CD14-positive monocyte (primary cell): ENCODE measurements around the gene CSNK1D. TPM values are rescaled to one million over a fixed set of nuclear protein-coding genes. Genes with fewer than 3 reads are reported as not detected.

Experiments used
- DNase-seq, 3 donors: peaks; one replicate each; pipeline ENCODE4 v3.0.0-alpha.2; 2011 to 2022
- H2AFZ ChIP-seq: 2 replicates; pipeline ENCODE4 v1.6.0; 2012; ENCODE audit warnings: mild to moderate bottlenecking, low read depth, low read length, inconsistent platforms; ENCODE audit not compliant: insufficient read depth, poor library complexity, severe bottlenecking
- H3K27ac ChIP-seq, 2 donors: 1 replicate in 1 of 2; 2 replicates in 1 of 2; pipeline ENCODE4 v1.5.1; 2012 to 2013; ENCODE audit warnings: low read length in 2 of 2, control low read depth in 1 of 2, inconsistent platforms in 1 of 2, low read depth in 1 of 2, mild to moderate bottlenecking in 1 of 2
- H3K27me3 ChIP-seq, 2 donors: one replicate each; pipeline versions ENCODE4 v1.6.0 to v1.6.1; 2011 to 2013; ENCODE audit warnings: low read length in 2 of 2; ENCODE audit not compliant: control insufficient read depth in 2 of 2, insufficient read depth in 2 of 2
- H3K36me3 ChIP-seq, 2 donors: replicated peaks in 1 of 2; 1 replicate in 1 of 2; 2 replicates in 1 of 2; pipeline versions ENCODE4 v1.5.1 to v1.6.1; 2012 to 2013; ENCODE audit warnings: low read length in 2 of 2, control low read depth in 1 of 2, inconsistent platforms in 1 of 2, mild to moderate bottlenecking in 1 of 2; ENCODE audit not compliant: insufficient read depth in 2 of 2, control insufficient read depth in 1 of 2
- H3K4me1 ChIP-seq, 2 donors: 1 replicate in 1 of 2; 2 replicates in 1 of 2; pipeline versions ENCODE4 v1.5.1 to v1.6.1; 2012 to 2013; ENCODE audit warnings: low read length in 2 of 2, control low read depth in 1 of 2, inconsistent platforms in 1 of 2, mild to moderate bottlenecking in 1 of 2, moderate library complexity in 1 of 2; ENCODE audit not compliant: insufficient read depth in 2 of 2, control insufficient read depth in 1 of 2
- H3K4me2 ChIP-seq: replicated peaks from 2 replicates; pipeline ENCODE3; 2012; ENCODE audit warnings: low read length, moderate library complexity, mild to moderate bottlenecking; ENCODE audit not compliant: poor library complexity, severe bottlenecking; ENCODE audit errors: extremely low read depth
- H3K4me3 ChIP-seq, 3 experiments: fragments of 200-600 bp in 1 of 3; sonication (generic) in 1 of 3; replicated peaks in 1 of 3; 1 replicate in 2 of 3; 2 replicates in 1 of 3; pipeline ENCODE4 v1.5.1; 2011 to 2013; ENCODE audit warnings: low read length in 3 of 3, mild to moderate bottlenecking in 3 of 3, control low read depth in 2 of 3, low read depth in 2 of 3, inconsistent platforms in 1 of 3, moderate library complexity in 1 of 3
- H3K79me2 ChIP-seq: 2 replicates; pipeline ENCODE4 v1.6.0; 2012; ENCODE audit warnings: mild to moderate bottlenecking, control low read depth, inconsistent platforms, low read length, moderate library complexity; ENCODE audit not compliant: insufficient read depth
- H3K9ac ChIP-seq: 2 replicates; pipeline ENCODE4 v1.6.0; 2017; ENCODE audit warnings: low read length, mild to moderate bottlenecking; ENCODE audit not compliant: insufficient read depth, poor library complexity, severe bottlenecking
- H3K9me3 ChIP-seq, 2 donors: replicated peaks in 1 of 2; 1 replicate in 1 of 2; 2 replicates in 1 of 2; pipeline versions ENCODE4 v1.5.1 to v1.6.1; 2012 to 2013; ENCODE audit warnings: low read length in 2 of 2, control low read depth in 1 of 2; ENCODE audit not compliant: control insufficient read depth in 1 of 2, insufficient read depth in 1 of 2
- H4K20me1 ChIP-seq: 2 replicates; pipeline ENCODE4 v1.6.0; 2012; ENCODE audit warnings: mild to moderate bottlenecking, low read length, control low read depth, moderate library complexity; ENCODE audit not compliant: insufficient read depth
- H3K27ac Mint-ChIP-seq, 7 donors: one replicate each; pipeline ENCODE4 v1.8.0; 2020; ENCODE audit warnings: mild to moderate bottlenecking in 7 of 7, mixed read lengths in 7 of 7, moderate library complexity in 6 of 7, inconsistent platforms in 2 of 7
- H3K27me3 Mint-ChIP-seq, 3 donors: one replicate each; pipeline ENCODE4 v1.8.0; 2021 to 2022; ENCODE audit warnings: low read depth in 3 of 3, mild to moderate bottlenecking in 3 of 3, mixed read lengths in 3 of 3, moderate library complexity in 3 of 3, inconsistent platforms in 1 of 3
- H3K36me3 Mint-ChIP-seq, 2 donors: one replicate each; pipeline ENCODE4 v1.8.0; 2020; ENCODE audit warnings: mixed read lengths in 2 of 2, inconsistent platforms in 1 of 2, mild to moderate bottlenecking in 1 of 2
- H3K4me1 Mint-ChIP-seq: one replicate; pipeline ENCODE4 v1.8.0; 2020; ENCODE audit warnings: mild to moderate bottlenecking, mixed read lengths
- H3K4me3 Mint-ChIP-seq, 2 donors: one replicate each; pipeline ENCODE4 v1.8.0; 2020; ENCODE audit warnings: mild to moderate bottlenecking in 2 of 2, mixed read lengths in 2 of 2, moderate library complexity in 1 of 2
- H3K9me3 Mint-ChIP-seq, 7 donors: one replicate each; pipeline ENCODE4 v1.8.0; 2020 to 2022; ENCODE audit warnings: mixed read lengths in 7 of 7, mild to moderate bottlenecking in 6 of 7, moderate library complexity in 6 of 7, inconsistent platforms in 2 of 7
- WGBS: methylation state at CpG from one replicate; pipeline ENCODE4 v1.1.5; 2013; ENCODE audit warnings: missing lambda C conversion rate; ENCODE audit not compliant: insufficient coverage; 5-methylcytosine and 5-hydroxymethylcytosine counted together
- intact Hi-C, 2 donors: fragments of 100-400 bp; cut with micrococcal nuclease; formaldehyde crosslinking; loops; one replicate each; pipeline versions ENCODE4 v1.15.0 to v1.15.1; 2023
- polyA plus RNA-seq, 3 donors: library from polyadenylated mRNA; depleted of rRNA in 1 of 3; unstranded in 2 of 3; stranded (reverse) in 1 of 3; fragments of 300-500 nt in 2 of 3; fragments of >200 nt in 1 of 3; fragmentation: Illumina TruSeq in 2 of 3; gene quantifications; 1 replicate in 2 of 3; 2 replicates in 1 of 3; pipeline ENCODE4 v1.2.3, GENCODE V29; 2012 to 2021
- TF ChIP-seq, protein P1 (sequence below): fragments of 200-600 bp; IDR thresholded peaks from one replicate; pipeline ENCODE4 v1.8.0; 2022; ENCODE audit warnings: antibody characterized with exemption, mild to moderate bottlenecking

Gene CSNK1D
- polyA plus RNA-seq, 3 donors = 47.0 to 299 (median 60.9) TPM

DNA sequence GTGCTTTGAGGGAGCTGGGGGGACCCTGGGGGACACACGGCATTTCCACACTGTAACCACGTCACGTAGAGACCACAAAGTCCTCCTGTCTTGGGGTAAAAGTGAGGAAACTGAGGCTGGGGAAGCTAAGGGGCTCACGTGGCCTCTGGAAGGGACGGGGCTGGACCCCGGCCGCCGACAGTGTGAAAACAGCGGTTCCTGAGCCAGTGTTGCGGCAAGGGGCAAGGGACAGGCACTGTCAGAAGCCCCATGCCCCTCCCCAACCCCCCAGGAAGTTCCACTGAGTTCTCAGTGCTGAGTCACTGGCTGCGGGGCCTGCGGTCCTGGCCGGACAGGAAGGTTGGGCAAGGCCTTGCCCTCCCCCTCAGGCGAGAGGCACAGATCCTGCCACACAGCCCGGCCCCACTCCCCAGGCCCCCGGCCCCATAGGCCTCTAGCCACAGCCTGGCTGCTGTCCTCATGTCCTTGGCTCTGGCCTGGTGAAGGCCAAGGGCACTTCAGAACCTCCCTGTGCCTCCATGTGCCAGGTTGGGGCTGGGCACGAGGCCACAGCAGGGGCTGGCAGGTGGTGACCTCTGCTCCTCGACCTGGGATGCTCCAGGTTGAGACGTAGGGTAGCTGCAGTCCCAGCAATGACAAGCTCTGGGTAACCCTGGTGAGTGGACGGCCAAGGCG is 55.8 kb downstream of the CSNK1D start:
- H3K4me1 Mint-ChIP-seq = peaks cover 75% of the 10 kb centered on the region
- no peaks in the 10 kb centered on the region for H3K27me3 ChIP-seq
- H3K9me3 ChIP-seq = no peaks in the 10 kb centered on the region
- H3K27ac Mint-ChIP-seq = peak overlapping the region; percentile 98 to 99 (median 98)
- H4K20me1 ChIP-seq = no peaks in the 10 kb centered on the region
- peak overlapping the region; percentile 70 to 78 for H3K4me3 Mint-ChIP-seq
- H3K36me3 ChIP-seq = no peaks in the 10 kb centered on the region
- peak overlapping the region; percentile 98 to 100 for H3K27ac ChIP-seq
- TF ChIP-seq, protein P1, sequence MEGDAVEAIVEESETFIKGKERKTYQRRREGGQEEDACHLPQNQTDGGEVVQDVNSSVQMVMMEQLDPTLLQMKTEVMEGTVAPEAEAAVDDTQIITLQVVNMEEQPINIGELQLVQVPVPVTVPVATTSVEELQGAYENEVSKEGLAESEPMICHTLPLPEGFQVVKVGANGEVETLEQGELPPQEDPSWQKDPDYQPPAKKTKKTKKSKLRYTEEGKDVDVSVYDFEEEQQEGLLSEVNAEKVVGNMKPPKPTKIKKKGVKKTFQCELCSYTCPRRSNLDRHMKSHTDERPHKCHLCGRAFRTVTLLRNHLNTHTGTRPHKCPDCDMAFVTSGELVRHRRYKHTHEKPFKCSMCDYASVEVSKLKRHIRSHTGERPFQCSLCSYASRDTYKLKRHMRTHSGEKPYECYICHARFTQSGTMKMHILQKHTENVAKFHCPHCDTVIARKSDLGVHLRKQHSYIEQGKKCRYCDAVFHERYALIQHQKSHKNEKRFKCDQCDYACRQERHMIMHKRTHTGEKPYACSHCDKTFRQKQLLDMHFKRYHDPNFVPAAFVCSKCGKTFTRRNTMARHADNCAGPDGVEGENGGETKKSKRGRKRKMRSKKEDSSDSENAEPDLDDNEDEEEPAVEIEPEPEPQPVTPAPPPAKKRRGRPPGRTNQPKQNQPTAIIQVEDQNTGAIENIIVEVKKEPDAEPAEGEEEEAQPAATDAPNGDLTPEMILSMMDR = no peak
- H3K9ac ChIP-seq = peak overlapping the region; percentile 86
- H3K36me3 Mint-ChIP-seq = peaks cover 3 to 11% of the 10 kb centered on the region in 2 donors
- intact Hi-C loops = loop anchor here (2.0 kb wide), 1 partner anchor 13 kb away; no protein-coding TSS in a partner anchor
- H3K9me3 Mint-ChIP-seq = peaks cover 0 to 2% (median 0%) of the 10 kb centered on the region in 7 donors
- H3K4me1 ChIP-seq = peaks cover 90 to 99% of the 10 kb centered on the region in 2 donors
- 9% methylated on average over 9 of the region's 21 CpGs for WGBS
- H3K27me3 Mint-ChIP-seq = peaks cover 0 to 1% (median under 1%) of the 10 kb centered on the region in 3 donors
- peaks cover 23% of the 10 kb centered on the region for H3K79me2 ChIP-seq
- peak overlapping the region in 2 of 3 experiments; percentile 37 to 58 for H3K4me3 ChIP-seq
- no peak overlapping the region for H2AFZ ChIP-seq
- peak overlapping the region; percentile 59 for H3K4me2 ChIP-seq
- DNase-seq = peak; percentile 96 to 98 (median 98)

DNA sequence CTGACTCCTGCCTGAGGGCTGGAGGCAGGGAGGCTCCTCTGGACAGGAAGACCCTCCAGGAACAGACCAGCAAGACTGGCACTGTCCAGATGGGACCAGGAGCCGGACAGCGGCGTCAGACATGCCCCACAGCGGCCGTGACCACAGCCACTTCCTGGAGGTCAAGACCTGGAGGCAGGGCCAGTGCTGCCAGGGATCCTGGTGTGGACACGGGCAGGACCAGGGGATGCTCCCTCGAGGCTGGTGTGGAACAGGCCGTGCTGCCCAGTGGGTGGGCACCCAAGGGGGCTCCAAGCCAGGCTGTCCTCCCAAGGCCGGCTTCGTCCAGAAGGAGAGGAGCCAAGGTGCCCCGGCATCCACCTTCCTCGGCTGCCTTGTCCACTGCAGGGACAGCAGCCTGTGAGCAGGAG is 56.4 kb downstream of the CSNK1D start:
- Histone ChIP-seq H2AFZ (no peak overlapping the region), H4K20me1 (no peaks in the 10 kb centered on the region), H3K9ac (peak overlapping the region; percentile 86), H3K4me3 (peak overlapping the region in 2 of 3 experiments; percentile 37 to 58), H3K79me2 (peaks cover 23% of the 10 kb centered on the region), H3K36me3 (no peaks in the 10 kb centered on the region), H3K4me2 (peak overlapping the region; percentile 59), H3K27me3 (no peaks in the 10 kb centered on the region), H3K27ac (peak overlapping the region; percentile 98 to 100), H3K4me1 (peaks cover 86 to 97% of the 10 kb centered on the region in 2 donors), H3K9me3 (no peaks in the 10 kb centered on the region)
- peak overlapping the region; percentile 70 to 78 for H3K4me3 Mint-ChIP-seq
- TF ChIP-seq, protein P1 = no peak
- H3K9me3 Mint-ChIP-seq = peaks cover 0 to 2% (median 0%) of the 10 kb centered on the region in 7 donors
- DNase-seq = peak in 2 of 3 donors; percentile 41 to 64
- H3K27ac Mint-ChIP-seq = peak overlapping the region; percentile 98 to 99 (median 98)
- WGBS = 0% methylated on average over 6 of the region's 12 CpGs
- intact Hi-C loops = loop anchor here (2.0 kb wide), 1 partner anchor 14 kb away; no protein-coding TSS in a partner anchor
- H3K36me3 Mint-ChIP-seq = peaks cover 3 to 11% of the 10 kb centered on the region in 2 donors
- peaks cover 0 to 1% (median 0%) of the 10 kb centered on the region in 3 donors for H3K27me3 Mint-ChIP-seq
- peaks cover 70% of the 10 kb centered on the region for H3K4me1 Mint-ChIP-seq
